SU-DHL-6 (cell line): ENCODE data around the gene ING4.

Experiments used
- EZH2phosphoT487 ChIP-seq: fragments of 200-600 bp; sonication (generic), shearing (Covaris generic); conservative IDR thresholded peaks from 2 replicates; pipeline ENCODE4 v1.6.1; 2018; ENCODE audit warnings: mild to moderate bottlenecking, antibody characterized with exemption, low read length, moderate library complexity, mixed read lengths
- TF ChIP-seq, protein P1 (sequence below): fragments of 200-600 bp; sonication (generic); IDR thresholded peaks from one replicate; pipeline ENCODE4 v1.5.1; 2017; ENCODE audit warnings: antibody characterized with exemption, mild to moderate bottlenecking, low read length, moderate library complexity; ENCODE audit not compliant: insufficient read depth, poor library complexity, severe bottlenecking

DNA sequence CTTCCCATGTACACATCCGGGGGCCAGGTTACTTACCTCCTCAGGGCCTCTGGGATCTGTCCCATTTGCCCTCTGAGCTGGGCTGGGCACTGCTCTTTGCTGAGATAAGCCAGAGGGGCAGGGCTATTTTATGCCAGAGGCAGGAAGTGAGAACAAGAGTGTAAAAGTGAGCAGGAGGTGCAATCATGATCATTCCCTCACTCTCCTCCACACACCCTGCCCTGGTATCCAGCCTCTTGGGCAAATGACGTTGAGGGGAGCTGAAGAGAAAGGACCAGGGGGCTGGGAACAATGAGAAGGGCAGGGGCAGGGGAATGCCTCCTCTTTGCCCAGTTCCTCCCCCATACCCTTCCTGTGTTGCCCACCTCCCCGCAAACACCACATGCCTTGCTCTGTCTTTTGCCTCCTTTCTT lies 31.4 kb downstream of the ING4 start:
- TF ChIP-seq, protein P1, sequence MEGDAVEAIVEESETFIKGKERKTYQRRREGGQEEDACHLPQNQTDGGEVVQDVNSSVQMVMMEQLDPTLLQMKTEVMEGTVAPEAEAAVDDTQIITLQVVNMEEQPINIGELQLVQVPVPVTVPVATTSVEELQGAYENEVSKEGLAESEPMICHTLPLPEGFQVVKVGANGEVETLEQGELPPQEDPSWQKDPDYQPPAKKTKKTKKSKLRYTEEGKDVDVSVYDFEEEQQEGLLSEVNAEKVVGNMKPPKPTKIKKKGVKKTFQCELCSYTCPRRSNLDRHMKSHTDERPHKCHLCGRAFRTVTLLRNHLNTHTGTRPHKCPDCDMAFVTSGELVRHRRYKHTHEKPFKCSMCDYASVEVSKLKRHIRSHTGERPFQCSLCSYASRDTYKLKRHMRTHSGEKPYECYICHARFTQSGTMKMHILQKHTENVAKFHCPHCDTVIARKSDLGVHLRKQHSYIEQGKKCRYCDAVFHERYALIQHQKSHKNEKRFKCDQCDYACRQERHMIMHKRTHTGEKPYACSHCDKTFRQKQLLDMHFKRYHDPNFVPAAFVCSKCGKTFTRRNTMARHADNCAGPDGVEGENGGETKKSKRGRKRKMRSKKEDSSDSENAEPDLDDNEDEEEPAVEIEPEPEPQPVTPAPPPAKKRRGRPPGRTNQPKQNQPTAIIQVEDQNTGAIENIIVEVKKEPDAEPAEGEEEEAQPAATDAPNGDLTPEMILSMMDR = no peak
- TF ChIP-seq EZH2phosphoT487 = no peak
